Skeletal muscle tissue (tissue), 4 donors: ENCODE data around the gene TMEM9. TPM values are rescaled to one million over a fixed set of nuclear protein-coding genes. Genes with fewer than 3 reads are reported as not detected.
A peak's percentile ranks its signal among the peaks of the same experiment; 100 is the strongest.

Experiments
- H3K27ac ChIP-seq: one replicate; pipeline ENCODE4 v1.7.0; 2013; ENCODE audit warnings: mild to moderate bottlenecking, low read depth, low read length, inconsistent platforms
- H3K27me3 ChIP-seq, 3 donors: one replicate each; pipeline ENCODE4 v1.7.0; 2013; ENCODE audit warnings: low read length in 3 of 3; ENCODE audit not compliant: control insufficient read depth in 3 of 3, insufficient read depth in 3 of 3
- H3K36me3 ChIP-seq, 3 donors: one replicate each; pipeline ENCODE4 v1.7.0; 2013; ENCODE audit warnings: low read length in 3 of 3; ENCODE audit not compliant: control insufficient read depth in 3 of 3, insufficient read depth in 3 of 3
- H3K4me1 ChIP-seq, 3 donors: one replicate each; pipeline ENCODE4 v1.7.0; 2013; ENCODE audit warnings: low read length in 3 of 3, mild to moderate bottlenecking in 3 of 3; ENCODE audit not compliant: control insufficient read depth in 3 of 3, insufficient read depth in 3 of 3
- H3K4me3 ChIP-seq, 3 donors: one replicate each; pipeline ENCODE4 v1.7.0; 2013; ENCODE audit warnings: low read length in 3 of 3
- H3K9ac ChIP-seq, 3 donors: one replicate each; pipeline ENCODE4 v1.7.0; 2013; ENCODE audit warnings: low read length in 3 of 3, mild to moderate bottlenecking in 3 of 3, moderate library complexity in 2 of 3, low read depth in 1 of 3
- H3K9me3 ChIP-seq, 3 donors: one replicate each; pipeline ENCODE4 v1.7.0; 2013; ENCODE audit warnings: low read length in 3 of 3; ENCODE audit not compliant: control insufficient read depth in 3 of 3
- total RNA-seq: library from RNA; depleted of rRNA; stranded (reverse); fragments of >200 nt; gene quantifications from one replicate; pipeline ENCODE4 v1.2.3, GENCODE V29; 2014
- donor health status: Osteomylitis.

TMEM9 gene
- total RNA-seq, 1 donor from 2014 or later, result 50.1 TPM

DNA sequence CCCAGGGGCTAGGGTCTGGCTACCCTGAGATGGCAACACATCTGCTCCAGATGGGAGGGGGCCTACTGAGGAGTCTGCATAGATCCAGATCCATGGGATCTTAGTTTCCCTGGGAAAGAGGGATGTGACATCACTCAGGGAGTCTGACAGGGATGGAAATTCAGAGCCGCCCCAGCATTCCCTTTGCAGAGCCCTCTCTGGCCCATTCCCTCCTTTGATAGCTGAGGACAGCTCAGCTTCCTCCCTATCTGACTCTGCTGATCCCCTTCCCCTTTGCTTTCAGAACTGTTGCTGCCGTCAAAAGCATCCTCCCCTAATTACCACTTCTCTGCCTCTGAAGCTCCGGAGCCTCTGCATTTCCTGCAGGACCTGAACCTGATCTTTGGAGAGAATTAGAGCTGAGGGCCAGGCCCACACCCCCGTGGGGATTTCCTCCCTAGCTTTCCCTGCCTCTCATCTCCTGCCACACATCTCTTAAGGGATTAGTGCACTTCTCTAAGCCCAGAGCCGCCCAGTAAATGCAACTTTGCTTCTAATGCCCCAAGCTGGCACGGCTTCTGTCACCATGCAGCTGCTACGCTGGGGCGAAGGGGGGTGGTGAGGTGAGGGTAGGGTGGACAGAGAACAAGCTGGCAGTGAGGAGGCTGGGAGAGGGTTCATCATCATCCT lies 17.8 kb downstream of the TMEM9 start:
- H3K27ac ChIP-seq, result no peak overlapping the region
- no peaks in the 10 kb centered on the region for H3K9me3 ChIP-seq
- H3K4me3 ChIP-seq, result no peak overlapping the region
- peak overlapping the region in 1 of 3 donors; percentile 40 for H3K9ac ChIP-seq
- peaks cover 46 to 47% (median 47%) of the 10 kb centered on the region in 3 donors for H3K36me3 ChIP-seq
- peaks cover 19 to 36% (median 29%) of the 10 kb centered on the region in 3 donors for H3K4me1 ChIP-seq
- H3K27me3 ChIP-seq, result no peaks in the 10 kb centered on the region

- Histone ChIP-seq H3K27me3 (no peaks in the 10 kb centered on the region), H3K36me3 (peaks cover 27 to 33% (median 30%) of the 10 kb centered on the region in 3 donors), H3K9me3 (no peaks in the 10 kb centered on the region), H3K27ac (no peak overlapping the region), H3K4me1 (peaks cover 19 to 40% (median 33%) of the 10 kb centered on the region in 3 donors), H3K4me3 (no peak overlapping the region), H3K9ac (no peak overlapping the region)
These were observed 19.9 kb downstream of the TMEM9 start for GRCh38 chr1:201134405-201134804.

GRCh38 chr1:201131398-201131797 lies 22.9 kb downstream of the TMEM9 start:
- Histone ChIP-seq H3K4me3 (no peak overlapping the region), H3K36me3 (peaks cover 18 to 23% (median 20%) of the 10 kb centered on the region in 3 donors), H3K9me3 (no peaks in the 10 kb centered on the region), H3K27me3 (peaks cover 0 to 3% (median 0%) of the 10 kb centered on the region in 3 donors), H3K4me1 (peaks cover 0 to 27% (median 20%) of the 10 kb centered on the region in 3 donors), H3K9ac (no peak overlapping the region), H3K27ac (no peak overlapping the region)

GRCh38 chr1:201128962-201129361 lies 25.3 kb downstream of the TMEM9 start:
- H3K4me1 ChIP-seq, result peaks cover 12 to 37% (median 31%) of the 10 kb centered on the region in 3 donors
- peaks cover 0 to 3% (median 0%) of the 10 kb centered on the region in 3 donors for H3K27me3 ChIP-seq
- H3K9ac ChIP-seq, result peak overlapping the region in 1 of 3 donors; percentile 54
- no peak overlapping the region for H3K27ac ChIP-seq
- H3K9me3 ChIP-seq, result no peaks in the 10 kb centered on the region
- H3K36me3 ChIP-seq, result no peaks in the 10 kb centered on the region
- peak overlapping the region in 1 of 3 donors; percentile 6 for H3K4me3 ChIP-seq

GRCh38 chr1:201128476-201128875 lies 25.8 kb downstream of the TMEM9 start:
- H3K9me3 ChIP-seq, result no peaks in the 10 kb centered on the region

GRCh38 chr1:201127755-201128455 lies 26.4 kb downstream of the TMEM9 start:
- Histone ChIP-seq H3K4me1 (peaks cover 12 to 37% (median 31%) of the 10 kb centered on the region in 3 donors), H3K27ac (no peak overlapping the region), H3K9ac (peak overlapping the region in 1 of 3 donors; percentile 54), H3K9me3 (no peaks in the 10 kb centered on the region), H3K4me3 (no peak overlapping the region), H3K27me3 (peaks cover 0 to 3% (median 0%) of the 10 kb centered on the region in 3 donors), H3K36me3 (no peaks in the 10 kb centered on the region)

More at GRCh38 chr1:201128476-201128875, 25.8 kb downstream of the TMEM9 start:
- Histone ChIP-seq H3K27ac (no peak overlapping the region), H3K4me1 (peaks cover 12 to 37% (median 31%) of the 10 kb centered on the region in 3 donors), H3K27me3 (peaks cover 0 to 3% (median 0%) of the 10 kb centered on the region in 3 donors), H3K9ac (peak overlapping the region in 1 of 3 donors; percentile 54), H3K36me3 (no peaks in the 10 kb centered on the region), H3K4me3 (peak overlapping the region in 1 of 3 donors; percentile 6)

GRCh38 chr1:201126832-201127754 lies 27.2 kb downstream of the TMEM9 start, which contains the start of gene ASCL5:
Gene ASCL5 (minus strand): TSS chr1:201127184. CDS start chr1:201115372, 11,812 bp downstream.
- H3K9me3 ChIP-seq, result no peaks in the 10 kb centered on the region
- no peak within 1 kb of the TSS for H3K4me3 ChIP-seq
- peak within 1 kb of the TSS in 2 of 3 donors; percentile 64 for H3K9ac ChIP-seq
- peaks cover 12 to 37% (median 31%) of the 10 kb centered on the region in 3 donors for H3K4me1 ChIP-seq
- no peaks in the 10 kb centered on the region for H3K36me3 ChIP-seq
- H3K27me3 ChIP-seq, result peaks cover 0 to 6% (median 0%) of the 10 kb centered on the region in 3 donors
- no peak within 1 kb of the TSS for H3K27ac ChIP-seq

DNA sequence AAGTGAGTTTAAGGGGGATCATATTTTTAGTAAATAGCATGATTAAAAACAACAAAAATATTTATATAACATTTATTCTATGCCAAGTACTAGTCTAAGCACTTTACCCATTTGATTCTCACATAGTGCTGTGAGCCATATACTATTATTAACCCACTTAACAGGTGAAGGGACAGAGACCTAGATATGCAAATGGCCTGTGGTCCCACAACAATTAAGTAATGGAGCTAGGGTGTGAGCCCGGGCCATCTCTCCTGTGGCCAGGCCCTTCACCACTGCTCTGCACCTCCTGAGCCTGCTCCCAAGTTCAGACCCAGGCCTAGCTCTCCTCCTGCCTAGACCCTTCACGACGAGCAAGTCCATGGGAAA lies 27.8 kb downstream of the TMEM9 start:
- Histone ChIP-seq H3K27ac (no peak overlapping the region), H3K27me3 (peaks cover 0 to 9% (median 0%) of the 10 kb centered on the region in 3 donors)

DNA sequence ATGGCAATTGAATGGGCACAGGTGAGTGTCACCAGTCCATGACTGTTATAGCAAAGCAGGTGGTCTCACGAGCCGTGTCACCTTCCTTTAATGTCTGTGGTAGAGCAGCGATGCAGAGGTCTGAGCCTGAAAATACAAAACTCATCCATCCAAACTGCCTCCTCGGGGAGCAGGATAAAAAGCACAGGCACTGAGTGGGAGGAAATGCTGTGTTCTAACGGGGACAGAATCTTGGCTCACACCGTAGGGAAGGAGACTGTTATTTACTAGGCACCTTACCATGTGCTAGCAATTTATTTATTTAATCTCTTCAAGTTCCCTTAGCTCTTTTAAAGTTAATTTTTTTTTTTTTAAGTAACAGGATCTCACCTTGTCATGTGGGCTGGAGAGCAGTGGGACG lies 28.5 kb downstream of the TMEM9 start:
- Histone ChIP-seq H3K4me3 (no peak overlapping the region), H3K4me1 (peaks cover 12 to 27% (median 25%) of the 10 kb centered on the region in 3 donors), H3K9me3 (no peaks in the 10 kb centered on the region), H3K27ac (no peak overlapping the region), H3K9ac (no peak overlapping the region), H3K27me3 (peaks cover 0 to 9% (median 0%) of the 10 kb centered on the region in 3 donors), H3K36me3 (no peaks in the 10 kb centered on the region)

More for the DNA sequence above, 27.8 kb downstream of the TMEM9 start:
- H3K9me3 ChIP-seq, result no peaks in the 10 kb centered on the region
- H3K9ac ChIP-seq, result peak overlapping the region in 2 of 3 donors; percentile 64
- H3K4me1 ChIP-seq, result peaks cover 12 to 30% (median 28%) of the 10 kb centered on the region in 3 donors
- H3K36me3 ChIP-seq, result no peaks in the 10 kb centered on the region
- no peak overlapping the region for H3K4me3 ChIP-seq
